IMR-90 (cell line): Measurements from ENCODE around the gene MEIS3. TPM values are rescaled to one million over a fixed set of nuclear protein-coding genes. Genes with fewer than 3 reads are reported as not detected.

Source experiments
- ATAC-seq: fragments of 200-7000 bp; cut with Tn5 transposase; 2 replicates; pipeline ENCODE4 v1.9.1; 2020; ENCODE audit warnings: low read depth, mild to moderate bottlenecking, moderate library complexity
- BruUV-seq: library from RNA; stranded (reverse); fragments of 400-500 nt; replicated peaks from 2 replicates; lab custom pipeline; 2021; lab: Mats Ljungman, UMichigan
- CTCF ChIA-PET: fragments of 300-600 bp; formaldehyde crosslinking; extraction: SDS; loops from one replicate; lab custom pipeline; 2021; ENCODE audit warnings: antibody characterized with exemption; lab: Yijun Ruan, JAX
- POLR2A ChIA-PET: fragments of 300-600 bp; sonication (Branson Sonifier 250); formaldehyde crosslinking; loops from one replicate; lab custom pipeline; 2022; ENCODE audit warnings: antibody characterized with exemption; ENCODE audit not compliant: unreplicated experiment; lab: Charles Lee
- DNase-seq: peaks from one replicate; pipeline ENCODE4 v3.0.0; 2013
- H2AFZ ChIP-seq: replicated peaks from 2 replicates; pipeline ENCODE3; 2013; ENCODE audit warnings: low read length, mild to moderate bottlenecking; ENCODE audit not compliant: poor library complexity
- H2AK5ac ChIP-seq: 2 replicates; pipeline ENCODE4 v1.6.1; 2013; ENCODE audit warnings: low read depth, low read length, inconsistent platforms
- H2AK9ac ChIP-seq: replicated peaks from 2 replicates; pipeline ENCODE3; 2013; ENCODE audit warnings: mild to moderate bottlenecking, low read depth, low read length, moderate library complexity; ENCODE audit not compliant: poor library complexity
- H2BK120ac ChIP-seq: 2 replicates; pipeline ENCODE4 v1.6.1; 2013; ENCODE audit warnings: low read depth, low read length, inconsistent platforms
- H2BK15ac ChIP-seq: 3 replicates; pipeline ENCODE4 v1.6.1; 2013; ENCODE audit warnings: low read depth, low read length, inconsistent platforms
- H2BK20ac ChIP-seq: 2 replicates; pipeline ENCODE4 v1.6.1; 2013; ENCODE audit warnings: low read depth, mild to moderate bottlenecking, inconsistent platforms, low read length, moderate library complexity
- H2BK5ac ChIP-seq: 2 replicates; pipeline ENCODE4 v1.6.1; 2013; ENCODE audit warnings: mild to moderate bottlenecking, low read depth, low read length, inconsistent platforms; ENCODE audit not compliant: poor library complexity, severe bottlenecking
- H3K14ac ChIP-seq: replicated peaks from 2 replicates; pipeline ENCODE4 v1.6.1; 2013; ENCODE audit warnings: low read depth, low read length, inconsistent platforms
- H3K18ac ChIP-seq: 2 replicates; pipeline ENCODE4 v1.6.1; 2013; ENCODE audit warnings: low read depth, low read length, control low read depth
- H3K23ac ChIP-seq: 2 replicates; pipeline ENCODE4 v1.6.1; 2013; ENCODE audit warnings: low read depth, low read length, inconsistent platforms
- H3K27ac ChIP-seq: 2 replicates; pipeline ENCODE4 v1.5.1; 2013; ENCODE audit warnings: mild to moderate bottlenecking, control low read depth, low read length; ENCODE audit not compliant: insufficient read depth
- H3K27me3 ChIP-seq: 2 replicates; pipeline ENCODE4 v1.6.1; 2013; ENCODE audit warnings: low read length; ENCODE audit not compliant: control insufficient read depth, insufficient read depth
- H3K36me3 ChIP-seq: 2 replicates; pipeline ENCODE4 v1.6.1; 2013; ENCODE audit warnings: low read length, mixed read lengths; ENCODE audit not compliant: control insufficient read depth, insufficient read depth
- H3K4ac ChIP-seq: 2 replicates; pipeline ENCODE4 v1.6.1; 2013; ENCODE audit warnings: low read depth, low read length, inconsistent platforms
- H3K4me1 ChIP-seq: 2 replicates; pipeline ENCODE4 v1.6.1; 2013; ENCODE audit warnings: low read length, mixed read lengths; ENCODE audit not compliant: control insufficient read depth, insufficient read depth
- H3K4me2 ChIP-seq: 2 replicates; pipeline ENCODE4 v1.6.1; 2013; ENCODE audit warnings: low read depth, mild to moderate bottlenecking, control low read depth, low read length, moderate library complexity
- H3K4me3 ChIP-seq: 2 replicates; pipeline ENCODE4 v1.5.1; 2013; ENCODE audit warnings: low read depth, mild to moderate bottlenecking, control low read depth, low read length, moderate library complexity; ENCODE audit not compliant: insufficient read depth
- H3K56ac ChIP-seq: 2 replicates; pipeline ENCODE4 v1.6.1; 2013; ENCODE audit warnings: low read length, inconsistent platforms; ENCODE audit not compliant: insufficient read depth; ENCODE audit errors: extremely low read depth
- H3K79me1 ChIP-seq, 2 experiments: 2 replicates each; pipeline ENCODE4 v1.6.1; 2013; ENCODE audit warnings: low read length in 2 of 2, inconsistent platforms in 1 of 2, low read depth in 1 of 2
- H3K9ac ChIP-seq: 2 replicates; pipeline ENCODE4 v1.6.1; 2013; ENCODE audit warnings: low read depth, low read length, control low read depth
- H3K9me1 ChIP-seq: 2 replicates; pipeline ENCODE4 v1.6.1; 2013; ENCODE audit warnings: low read length, inconsistent platforms; ENCODE audit not compliant: insufficient read depth
- H3K9me3 ChIP-seq: 2 replicates; pipeline ENCODE4 v1.6.1; 2013; ENCODE audit warnings: low read length; ENCODE audit not compliant: control insufficient read depth, insufficient read depth
- H4K20me1 ChIP-seq: 2 replicates; pipeline ENCODE4 v1.6.1; 2013; ENCODE audit warnings: low read length, inconsistent platforms; ENCODE audit not compliant: insufficient read depth
- H4K5ac ChIP-seq: 2 replicates; pipeline ENCODE4 v1.6.1; 2013; ENCODE audit warnings: mild to moderate bottlenecking, low read depth, low read length, control low read depth
- H4K8ac ChIP-seq, 2 experiments: 2 replicates each; pipeline ENCODE4 v1.6.1; 2013; ENCODE audit warnings: low read depth in 2 of 2, low read length in 2 of 2, control low read depth in 1 of 2, inconsistent platforms in 1 of 2
- H4K91ac ChIP-seq: 2 replicates; pipeline ENCODE4 v1.6.1; 2013; ENCODE audit warnings: low read depth, low read length, inconsistent platforms; ENCODE audit not compliant: insufficient read depth
- BHLHE40 ChIP-seq: fragments of 150-350 bp; IDR thresholded peaks from 2 replicates; pipeline ENCODE4 v1.6.1; 2016; ENCODE audit warnings: mild to moderate bottlenecking, low read depth, low read length
- CEBPB ChIP-seq: IDR thresholded peaks from 2 replicates; pipeline ENCODE4 v1.6.1; 2012; ENCODE audit warnings: low read depth, low read length, improper control_type of control experiment
- CHD1 ChIP-seq: IDR thresholded peaks from 2 replicates; pipeline ENCODE4 v1.6.1; 2012; ENCODE audit warnings: low read depth, low read length, improper control_type of control experiment
- FOS ChIP-seq: fragments of 150-350 bp; IDR thresholded peaks from 2 replicates; pipeline ENCODE4 v1.6.1; 2016; ENCODE audit warnings: low read depth, low read length
- MAFK ChIP-seq: IDR thresholded peaks from 2 replicates; pipeline ENCODE4 v1.6.1; 2012; ENCODE audit warnings: low read depth, low read length, improper control_type of control experiment
- MXI1 ChIP-seq: IDR thresholded peaks from 2 replicates; pipeline ENCODE4 v1.6.1; 2012; ENCODE audit warnings: low read depth, mild to moderate bottlenecking, low read length, moderate library complexity, borderline replicate concordance
- NFE2L2 ChIP-seq: fragments of 150-350 bp; IDR thresholded peaks from 2 replicates; pipeline ENCODE4 v1.6.1; 2016; ENCODE audit warnings: low read depth, mild to moderate bottlenecking, low read length
- POLR2A ChIP-seq: IDR thresholded peaks from 2 replicates; pipeline ENCODE4 v1.6.1; 2012; ENCODE audit warnings: mild to moderate bottlenecking, low read depth, low read length
- RAD21 ChIP-seq: IDR thresholded peaks from 2 replicates; pipeline ENCODE4 v1.6.1; 2012; ENCODE audit warnings: low read length, improper control_type of control experiment
- RCOR1 ChIP-seq: IDR thresholded peaks from 2 replicates; pipeline ENCODE4 v1.6.1; 2012; ENCODE audit warnings: mild to moderate bottlenecking, low read length, improper control_type of control experiment; ENCODE audit not compliant: insufficient replicate concordance
- RFX5 ChIP-seq: IDR thresholded peaks from 2 replicates; pipeline ENCODE4 v1.8.0; 2012; ENCODE audit warnings: low read depth, mild to moderate bottlenecking, low read length, moderate library complexity
- SMC3 ChIP-seq: fragments of 150-350 bp; IDR thresholded peaks from 2 replicates; pipeline ENCODE4 v1.6.1; 2016; ENCODE audit warnings: low read depth, mild to moderate bottlenecking, antibody characterized with exemption, low read length, moderate library complexity
- WGBS, 2 experiments: methylation state at CpG; one replicate each; pipeline versions ENCODE4 v1.1.5 to v1.1.7; 2013; ENCODE audit warnings: missing lambda C conversion rate in 2 of 2; ENCODE audit not compliant: insufficient read length in 1 of 2; ENCODE audit errors: extremely low coverage in 2 of 2; 5-methylcytosine and 5-hydroxymethylcytosine counted together
- dilution Hi-C: fragments of 300-500 bp; cut with HindIII; formaldehyde crosslinking; loops from one replicate; pipeline ENCODE4 v1.14.3; 2018; ENCODE audit warnings: low sequenced_read_pairs; ENCODE audit not compliant: unreplicated experiment
- in situ Hi-C: fragments of 300-500 bp; cut with MboI; formaldehyde crosslinking; loops from 3 replicates; pipeline ENCODE4 v1.14.3; 2019; ENCODE audit warnings: low sequenced_read_pairs, inconsistent platforms, mixed read lengths
- intact Hi-C: fragments of 100-400 bp; cut with micrococcal nuclease; formaldehyde crosslinking; loops from 2 replicates; pipeline ENCODE4 v1.10.0; 2022
- polyA plus RNA-seq, 3 experiments: library from polyadenylated mRNA; depleted of rRNA; stranded (reverse); fragments of >200 nt; gene quantifications; 2 replicates each; pipeline ENCODE4 v1.2.3, GENCODE V29; 2012; ENCODE audit warnings: low replicate concordance in 1 of 3
- total RNA-seq: library from RNA; depleted of rRNA; stranded (reverse); fragments of >200 nt; gene quantifications from 2 replicates; pipeline ENCODE4 v1.2.3, GENCODE V29; 2012
- TF ChIP-seq, protein P1 (sequence below): conservative IDR thresholded peaks from 2 replicates; pipeline ENCODE4 v1.5.1; 2012; ENCODE audit warnings: mild to moderate bottlenecking, low read depth, low read length, improper control_type of control experiment
- TF ChIP-seq, protein P2 (sequence below): fragments of 150-350 bp; IDR thresholded peaks from 2 replicates; pipeline ENCODE4 v1.6.1; 2017; ENCODE audit warnings: mild to moderate bottlenecking, antibody characterized with exemption, low read length, low read depth
- TF ChIP-seq, protein P3 (sequence below): fragments of 150-350 bp; IDR thresholded peaks from 2 replicates; pipeline ENCODE4 v1.6.1; 2016; ENCODE audit warnings: low read depth, mild to moderate bottlenecking, low read length, moderate library complexity, borderline replicate concordance

MEIS3 gene
- total and polyA plus RNA-seq, 2 of the 4 experiments (the other 2 are of a cell fraction), result 32.4 to 33.0 TPM

DNA sequence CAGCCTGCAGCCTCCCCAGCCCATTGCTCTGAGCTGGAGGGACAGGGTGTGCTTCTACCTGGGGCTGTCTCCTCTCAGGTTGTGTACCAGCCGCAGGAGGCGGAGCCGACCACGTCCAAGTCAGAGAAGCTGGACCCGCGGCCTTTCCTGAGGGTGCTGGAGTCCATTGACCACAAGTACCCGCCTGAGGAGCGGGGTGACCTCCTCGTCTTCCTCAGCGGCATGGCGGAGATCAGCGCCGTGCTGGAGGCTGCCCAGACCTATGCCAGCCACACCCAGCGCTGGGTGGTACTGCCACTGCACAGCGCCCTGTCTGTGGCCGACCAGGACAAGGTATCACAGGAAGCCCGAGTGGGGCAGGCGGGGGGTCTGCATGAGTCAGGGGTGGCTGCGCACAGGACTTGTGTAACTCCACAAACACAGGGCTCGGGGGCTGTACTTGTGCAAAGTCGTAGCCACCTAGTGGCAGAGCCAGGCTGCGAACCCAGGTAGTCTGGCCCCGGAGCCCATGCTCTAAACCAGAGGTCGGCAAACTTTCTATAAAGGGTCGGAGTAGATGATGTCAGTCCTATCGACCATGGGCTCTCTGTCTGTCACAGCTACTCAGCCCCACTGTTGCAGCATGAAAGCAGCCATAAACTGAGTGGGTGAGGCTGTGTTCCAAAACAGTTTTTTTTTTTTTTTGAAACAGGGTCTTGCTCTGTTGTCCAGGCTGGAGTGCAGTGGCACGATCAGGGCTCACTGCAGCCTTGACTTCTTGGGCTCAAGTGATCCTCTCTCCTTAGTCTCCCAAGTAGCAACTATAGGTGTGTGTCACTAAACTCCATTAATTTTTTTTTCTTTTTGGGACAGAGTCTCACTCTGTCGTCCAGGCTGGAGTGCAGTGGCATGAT lies 61.3 kb downstream of the MEIS3 start:
- DNase-seq, result no peak
- H3K18ac ChIP-seq, result no peak overlapping the region
- no peaks in the 10 kb centered on the region for H3K9me1 ChIP-seq
- H2BK120ac ChIP-seq, result no peak overlapping the region
- H4K8ac ChIP-seq, result no peak overlapping the region
- ChIA-PET CTCF (interaction anchor here (0.7 to 1.3 kb wide), 2 partner anchors 9 to 76 kb away, joined by 3 to 6 read pairs; partner anchors contain the start of gene DHX34), POLR2A (no interaction called here)
- no peak overlapping the region for H3K23ac ChIP-seq
- no peak overlapping the region for H2BK20ac ChIP-seq
- BruUV-seq, result no TSS peak
- no peaks in the 10 kb centered on the region for H3K4me1 ChIP-seq
- H4K20me1 ChIP-seq, result no peaks in the 10 kb centered on the region; the same call in 1 of the 2 replicates
- intact Hi-C loops (no loop called here), dilution Hi-C loops (no loop called here), in situ Hi-C loops (no loop called here)
- H2BK5ac ChIP-seq, result no peak overlapping the region
- H2AFZ ChIP-seq, result no peak overlapping the region
- no peak overlapping the region for H3K4me2 ChIP-seq
- no peak for ATAC-seq
- H3K56ac ChIP-seq, result no peak overlapping the region
- H2AK5ac ChIP-seq, result no peak overlapping the region
- H4K91ac ChIP-seq, result no peak overlapping the region
- no peak overlapping the region for H3K14ac ChIP-seq
- H3K4ac ChIP-seq, result no peak overlapping the region
- H3K79me1 ChIP-seq, result peaks cover 21 to 37% of the 10 kb centered on the region in 2 experiments; a peak in 3 of 4 replicates
- no peak overlapping the region for H3K4me3 ChIP-seq
- no peak overlapping the region for H4K5ac ChIP-seq
- H2AK9ac ChIP-seq, result no peak overlapping the region
- no peak overlapping the region for H3K9ac ChIP-seq
- no peaks in the 10 kb centered on the region for H3K9me3 ChIP-seq
- H3K36me3 ChIP-seq, result peaks cover 68% of the 10 kb centered on the region
- no peak overlapping the region for H3K27ac ChIP-seq
- H3K27me3 ChIP-seq, result no peaks in the 10 kb centered on the region
- WGBS, 2 experiments, result 91% methylated on average over 11 of the region's 28 CpGs; no CpG with 5 or more reads in 1 of the 2 experiments
- no peak overlapping the region for H2BK15ac ChIP-seq
- TF ChIP-seq SMC3 (no peak), RCOR1 (no peak), POLR2A (no peak), NFE2L2 (no peak), MAFK (no peak), RAD21 (no peak), BHLHE40 (no peak), CEBPB (no peak), RFX5 (no peak), MXI1 (no peak), FOS (no peak), CHD1 (no peak)
- TF ChIP-seq, protein P1, sequence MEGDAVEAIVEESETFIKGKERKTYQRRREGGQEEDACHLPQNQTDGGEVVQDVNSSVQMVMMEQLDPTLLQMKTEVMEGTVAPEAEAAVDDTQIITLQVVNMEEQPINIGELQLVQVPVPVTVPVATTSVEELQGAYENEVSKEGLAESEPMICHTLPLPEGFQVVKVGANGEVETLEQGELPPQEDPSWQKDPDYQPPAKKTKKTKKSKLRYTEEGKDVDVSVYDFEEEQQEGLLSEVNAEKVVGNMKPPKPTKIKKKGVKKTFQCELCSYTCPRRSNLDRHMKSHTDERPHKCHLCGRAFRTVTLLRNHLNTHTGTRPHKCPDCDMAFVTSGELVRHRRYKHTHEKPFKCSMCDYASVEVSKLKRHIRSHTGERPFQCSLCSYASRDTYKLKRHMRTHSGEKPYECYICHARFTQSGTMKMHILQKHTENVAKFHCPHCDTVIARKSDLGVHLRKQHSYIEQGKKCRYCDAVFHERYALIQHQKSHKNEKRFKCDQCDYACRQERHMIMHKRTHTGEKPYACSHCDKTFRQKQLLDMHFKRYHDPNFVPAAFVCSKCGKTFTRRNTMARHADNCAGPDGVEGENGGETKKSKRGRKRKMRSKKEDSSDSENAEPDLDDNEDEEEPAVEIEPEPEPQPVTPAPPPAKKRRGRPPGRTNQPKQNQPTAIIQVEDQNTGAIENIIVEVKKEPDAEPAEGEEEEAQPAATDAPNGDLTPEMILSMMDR, result no peak
- TF ChIP-seq, protein P2, sequence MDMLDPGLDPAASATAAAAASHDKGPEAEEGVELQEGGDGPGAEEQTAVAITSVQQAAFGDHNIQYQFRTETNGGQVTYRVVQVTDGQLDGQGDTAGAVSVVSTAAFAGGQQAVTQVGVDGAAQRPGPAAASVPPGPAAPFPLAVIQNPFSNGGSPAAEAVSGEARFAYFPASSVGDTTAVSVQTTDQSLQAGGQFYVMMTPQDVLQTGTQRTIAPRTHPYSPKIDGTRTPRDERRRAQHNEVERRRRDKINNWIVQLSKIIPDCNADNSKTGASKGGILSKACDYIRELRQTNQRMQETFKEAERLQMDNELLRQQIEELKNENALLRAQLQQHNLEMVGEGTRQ, result no peak
- TF ChIP-seq, protein P3, sequence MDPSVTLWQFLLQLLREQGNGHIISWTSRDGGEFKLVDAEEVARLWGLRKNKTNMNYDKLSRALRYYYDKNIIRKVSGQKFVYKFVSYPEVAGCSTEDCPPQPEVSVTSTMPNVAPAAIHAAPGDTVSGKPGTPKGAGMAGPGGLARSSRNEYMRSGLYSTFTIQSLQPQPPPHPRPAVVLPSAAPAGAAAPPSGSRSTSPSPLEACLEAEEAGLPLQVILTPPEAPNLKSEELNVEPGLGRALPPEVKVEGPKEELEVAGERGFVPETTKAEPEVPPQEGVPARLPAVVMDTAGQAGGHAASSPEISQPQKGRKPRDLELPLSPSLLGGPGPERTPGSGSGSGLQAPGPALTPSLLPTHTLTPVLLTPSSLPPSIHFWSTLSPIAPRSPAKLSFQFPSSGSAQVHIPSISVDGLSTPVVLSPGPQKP, result no peak
